ENCODE results near the gene KIF22.

DNA sequence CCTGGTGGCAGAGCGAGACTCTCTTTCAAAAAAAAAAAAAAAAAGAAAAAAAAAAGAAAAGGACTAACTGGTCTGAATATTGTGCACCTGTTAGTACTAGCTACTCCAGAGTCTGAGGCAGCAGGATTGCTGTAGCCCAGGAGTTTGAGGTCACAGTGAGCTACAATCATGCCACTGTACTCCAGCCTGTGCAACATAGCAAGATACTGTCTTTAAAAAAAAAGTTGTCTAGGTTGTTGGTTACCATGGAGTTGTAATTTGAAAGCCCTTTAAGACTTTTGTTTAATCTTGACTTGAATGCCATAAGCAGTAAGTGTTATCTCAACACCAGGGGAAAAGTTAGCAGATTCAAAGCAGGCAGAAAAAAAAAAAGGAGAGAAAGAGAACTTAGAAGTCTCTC, 33.9 kb upstream of the KIF22 start:
- TF ChIP-seq NFRKB (IDR thresholded peaks at IDR 0.05) (no peak), HDGF (IDR thresholded peaks at IDR 0.05; ENCODE audit: borderline replicate concordance) (no peak), ELF4 (IDR thresholded peaks at IDR 0.05) (no peak), ZNF384 (IDR thresholded peaks at IDR 0.05) (no peak)
